KMS-11 (cell line): Measurements from ENCODE around the gene STAM.

Experiments
- H2AFZ ChIP-seq: fragments of 200-600 bp; sonication (generic); 2 replicates; pipeline ENCODE4 v1.6.1; 2016; ENCODE audit warnings: antibody characterized with exemption, mixed run types, low read depth
- H3K27ac ChIP-seq: fragments of 200-600 bp; sonication (generic); 2 replicates; pipeline ENCODE4 v1.6.1; 2016; ENCODE audit warnings: mild to moderate bottlenecking, mixed run types
- H3K27me3 ChIP-seq: fragments of 200-600 bp; sonication (generic); 2 replicates; pipeline ENCODE4 v1.6.1; 2017; ENCODE audit warnings: mild to moderate bottlenecking, low read depth, mixed run types, moderate library complexity; ENCODE audit not compliant: insufficient read depth
- H3K36me3 ChIP-seq: fragments of 200-600 bp; sonication (generic); 2 replicates; pipeline ENCODE4 v1.6.1; 2017; ENCODE audit warnings: mild to moderate bottlenecking, mixed run types; ENCODE audit not compliant: insufficient read depth
- H3K4me1 ChIP-seq: fragments of 200-600 bp; sonication (generic); 2 replicates; pipeline ENCODE4 v1.6.1; 2016; ENCODE audit warnings: mild to moderate bottlenecking, low read depth, mixed run types; ENCODE audit not compliant: poor library complexity, severe bottlenecking
- H3K4me2 ChIP-seq: fragments of 200-600 bp; sonication (generic); 2 replicates; pipeline ENCODE4 v1.7.0; 2016; ENCODE audit warnings: mild to moderate bottlenecking, mixed run types
- H3K4me3 ChIP-seq: fragments of 200-600 bp; sonication (generic); IDR thresholded peaks from 2 replicates; pipeline ENCODE4 v1.6.1; 2017; ENCODE audit warnings: low read depth, low read length, mixed read lengths; ENCODE audit not compliant: insufficient read depth
- H3K79me2 ChIP-seq: fragments of 200-600 bp; sonication (generic); 2 replicates; pipeline ENCODE4 v1.6.1; 2016; ENCODE audit warnings: low read depth, mixed run types; ENCODE audit not compliant: insufficient read depth
- H3K9ac ChIP-seq: fragments of 200-600 bp; sonication (generic); 2 replicates; pipeline ENCODE4 v1.6.1; 2016; ENCODE audit warnings: mild to moderate bottlenecking, mixed run types
- H4K20me1 ChIP-seq: fragments of 200-600 bp; sonication (generic); 2 replicates; pipeline ENCODE4 v1.6.1; 2016; ENCODE audit warnings: mild to moderate bottlenecking, mixed run types; ENCODE audit not compliant: insufficient read depth
- TF ChIP-seq, protein P1 (sequence below): fragments of 200-600 bp; sonication (generic); conservative IDR thresholded peaks from 2 replicates; pipeline ENCODE4 v1.6.1; 2017; ENCODE audit warnings: low read depth, mild to moderate bottlenecking, antibody characterized with exemption, low read length, moderate library complexity, mixed read lengths

STAM gene

DNA sequence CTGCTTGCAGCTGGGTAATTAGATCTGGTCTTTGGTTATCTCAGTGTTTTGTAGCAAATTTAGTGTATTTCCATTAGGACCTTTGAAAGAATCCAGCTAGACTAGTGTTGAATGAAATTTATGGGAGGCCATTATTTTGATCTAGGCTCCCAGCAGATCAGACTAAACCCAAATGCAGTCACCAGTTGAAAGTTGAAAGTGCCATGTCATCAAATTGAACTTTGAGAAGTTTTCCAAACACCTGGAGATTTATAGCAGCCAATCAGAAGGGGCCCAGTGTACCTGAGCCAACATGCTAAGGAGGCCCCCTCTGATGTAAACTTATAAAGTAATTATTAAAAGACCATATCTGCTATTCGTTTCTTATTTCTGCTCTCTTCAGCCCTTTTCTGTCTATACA is 96.7 kb downstream of the STAM start:
- Histone ChIP-seq H4K20me1 (no peaks in the 10 kb centered on the region), H3K27me3 (no peaks in the 10 kb centered on the region), H3K36me3 (no peaks in the 10 kb centered on the region), H3K4me1 (peaks cover 30% of the 10 kb centered on the region), H3K79me2 (no peaks in the 10 kb centered on the region), H2AFZ (no peak overlapping the region), H3K4me2 (no peak overlapping the region), H3K27ac (no peak overlapping the region), H3K4me3 (no peak overlapping the region), H3K9ac (no peak overlapping the region)
- TF ChIP-seq, protein P1, sequence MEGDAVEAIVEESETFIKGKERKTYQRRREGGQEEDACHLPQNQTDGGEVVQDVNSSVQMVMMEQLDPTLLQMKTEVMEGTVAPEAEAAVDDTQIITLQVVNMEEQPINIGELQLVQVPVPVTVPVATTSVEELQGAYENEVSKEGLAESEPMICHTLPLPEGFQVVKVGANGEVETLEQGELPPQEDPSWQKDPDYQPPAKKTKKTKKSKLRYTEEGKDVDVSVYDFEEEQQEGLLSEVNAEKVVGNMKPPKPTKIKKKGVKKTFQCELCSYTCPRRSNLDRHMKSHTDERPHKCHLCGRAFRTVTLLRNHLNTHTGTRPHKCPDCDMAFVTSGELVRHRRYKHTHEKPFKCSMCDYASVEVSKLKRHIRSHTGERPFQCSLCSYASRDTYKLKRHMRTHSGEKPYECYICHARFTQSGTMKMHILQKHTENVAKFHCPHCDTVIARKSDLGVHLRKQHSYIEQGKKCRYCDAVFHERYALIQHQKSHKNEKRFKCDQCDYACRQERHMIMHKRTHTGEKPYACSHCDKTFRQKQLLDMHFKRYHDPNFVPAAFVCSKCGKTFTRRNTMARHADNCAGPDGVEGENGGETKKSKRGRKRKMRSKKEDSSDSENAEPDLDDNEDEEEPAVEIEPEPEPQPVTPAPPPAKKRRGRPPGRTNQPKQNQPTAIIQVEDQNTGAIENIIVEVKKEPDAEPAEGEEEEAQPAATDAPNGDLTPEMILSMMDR = no peak

- Histone ChIP-seq H3K4me2 (peak overlapping the region; percentile 43), H3K9ac (no peak overlapping the region), H3K4me1 (peaks cover 30% of the 10 kb centered on the region), H3K27ac (no peak overlapping the region), H3K79me2 (no peaks in the 10 kb centered on the region), H3K4me3 (no peak overlapping the region), H2AFZ (peak overlapping the region; percentile 77), H3K27me3 (no peaks in the 10 kb centered on the region), H3K36me3 (no peaks in the 10 kb centered on the region), H4K20me1 (no peaks in the 10 kb centered on the region)
- TF ChIP-seq, protein P1 = peak; percentile 82
Measured at GRCh38 chr10:17742918-17743317, 99.0 kb downstream of the STAM start.

- H4K20me1 ChIP-seq = no peaks in the 10 kb centered on the region
- no peak overlapping the region for H3K27ac ChIP-seq
- TF ChIP-seq, protein P1 = no peak
- H3K27me3 ChIP-seq = no peaks in the 10 kb centered on the region
- peak overlapping the region; percentile 77 for H2AFZ ChIP-seq
- peak overlapping the region; percentile 43; the same call in 1 of the 2 replicates for H3K4me2 ChIP-seq
- H3K36me3 ChIP-seq = no peaks in the 10 kb centered on the region
- no peaks in the 10 kb centered on the region for H3K79me2 ChIP-seq
- H3K4me3 ChIP-seq = no peak overlapping the region
- H3K4me1 ChIP-seq = peaks cover 30% of the 10 kb centered on the region
- no peak overlapping the region for H3K9ac ChIP-seq
Measured at GRCh38 chr10:17743437-17743836, 99.5 kb downstream of the STAM start.

DNA sequence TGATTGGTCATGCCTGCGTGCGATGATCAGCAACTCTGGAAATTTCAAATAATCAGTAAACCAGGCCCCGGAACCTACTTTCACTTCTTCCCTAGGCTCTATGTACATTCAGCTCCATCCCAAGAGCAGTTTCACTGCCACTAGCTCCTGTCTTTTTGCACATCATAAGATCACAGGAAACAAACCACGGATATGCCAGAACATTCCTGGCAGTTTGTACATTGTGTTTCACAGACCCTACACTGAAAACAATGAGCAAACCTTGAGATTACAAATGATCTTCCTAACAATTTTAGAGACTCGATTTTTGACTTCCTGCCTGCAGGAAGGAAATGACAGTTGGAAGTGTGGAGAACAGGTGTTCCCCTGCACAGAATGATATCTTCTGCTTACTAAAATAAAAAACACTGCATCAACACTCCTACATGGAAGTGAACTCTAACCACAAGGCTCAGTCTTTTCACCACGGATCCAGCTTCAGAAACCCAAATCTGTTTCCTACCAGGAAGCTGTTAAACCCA is 100.5 kb downstream of the STAM start:
- H3K4me3 ChIP-seq = no peak overlapping the region
- H3K9ac ChIP-seq = no peak overlapping the region
- H3K79me2 ChIP-seq = no peaks in the 10 kb centered on the region
- H4K20me1 ChIP-seq = no peaks in the 10 kb centered on the region
- H3K27me3 ChIP-seq = no peaks in the 10 kb centered on the region
- H3K4me1 ChIP-seq = peaks cover 30% of the 10 kb centered on the region
- no peak overlapping the region for H2AFZ ChIP-seq
- TF ChIP-seq, protein P1 = no peak
- H3K4me2 ChIP-seq = peak overlapping the region; percentile 11; the same call in 1 of the 2 replicates
- H3K27ac ChIP-seq = no peak overlapping the region
- H3K36me3 ChIP-seq = no peaks in the 10 kb centered on the region
